ENCODE data around the gene POLD3. TPM values are rescaled to one million over a fixed set of nuclear protein-coding genes. Genes with fewer than 3 reads are reported as not detected.

POLD3 gene
- total RNA-seq, 3 donors from 2014 or later = 9.8 to 23.3 (median 16.7) TPM

- no peak overlapping the region for H3K27ac ChIP-seq
- TF ChIP-seq CTCF (IDR thresholded peaks at IDR 0.05) = no peak
- no peak for DNase-seq (ENCODE audit: low spot score in 2 of 2)
- intact Hi-C loops (cut with DNase I; ENCODE audit: low total_unique reads) = no loop called here
- no peaks in the 10 kb centered on the region for H3K4me1 ChIP-seq
- no peaks in the 10 kb centered on the region for H3K27me3 ChIP-seq
- H3K4me3 ChIP-seq = no peak overlapping the region
- no peaks in the 10 kb centered on the region for H3K9me3 ChIP-seq
- no peaks in the 10 kb centered on the region for H3K36me3 ChIP-seq
Observed at GRCh38 chr11:74551754-74552145, 40.6 kb upstream of the POLD3 start.

- intact Hi-C loops (cut with DNase I; ENCODE audit: low total_unique reads) = no loop called here
- Histone ChIP-seq H3K4me1 (no peaks in the 10 kb centered on the region), H3K4me3 (no peak overlapping the region), H3K36me3 (no peaks in the 10 kb centered on the region), H3K27ac (no peak overlapping the region), H3K9me3 (peaks cover 0 to 8% of the 10 kb centered on the region in 2 donors), H3K27me3 (no peaks in the 10 kb centered on the region)
- DNase-seq (ENCODE audit: low spot score in 2 of 2) = no peak
- TF ChIP-seq POLR2AphosphoS5 (IDR thresholded peaks at IDR 0.05) = no peak
- TF ChIP-seq CTCF (IDR thresholded peaks at IDR 0.05) = no peak
- no peak for TF ChIP-seq POLR2A (IDR thresholded peaks at IDR 0.05)
Observed at GRCh38 chr11:74557526-74557925, 34.9 kb upstream of the POLD3 start.

GRCh38 chr11:74559110-74559933 lies 33.1 kb upstream of the POLD3 start:
- H3K9me3 ChIP-seq = peaks cover 0 to 8% of the 10 kb centered on the region in 2 donors
- no peaks in the 10 kb centered on the region for H3K4me1 ChIP-seq
- H3K36me3 ChIP-seq = no peaks in the 10 kb centered on the region
- no peak for TF ChIP-seq CTCF (IDR thresholded peaks at IDR 0.05)
- TF ChIP-seq POLR2A (IDR thresholded peaks at IDR 0.05) = no peak
- no peak for TF ChIP-seq POLR2AphosphoS5 (IDR thresholded peaks at IDR 0.05)
- no peaks in the 10 kb centered on the region for H3K27me3 ChIP-seq
- H3K27ac ChIP-seq = no peak overlapping the region
- intact Hi-C loops (cut with DNase I; ENCODE audit: low total_unique reads) = no loop called here
- no peak for DNase-seq (ENCODE audit: low spot score in 2 of 2)
- no peak overlapping the region for H3K4me3 ChIP-seq

GRCh38 chr11:74559934-74560309 lies 32.5 kb upstream of the POLD3 start:
- H3K27ac ChIP-seq = no peak overlapping the region
- no peaks in the 10 kb centered on the region for H3K36me3 ChIP-seq
- intact Hi-C loops (cut with DNase I; ENCODE audit: low total_unique reads) = no loop called here
- H3K27me3 ChIP-seq = no peaks in the 10 kb centered on the region
- no peak for DNase-seq (ENCODE audit: low spot score in 2 of 2)
- no peak for TF ChIP-seq CTCF (IDR thresholded peaks at IDR 0.05)
- no peak for TF ChIP-seq POLR2A (IDR thresholded peaks at IDR 0.05)
- TF ChIP-seq POLR2AphosphoS5 (IDR thresholded peaks at IDR 0.05) = no peak
- peaks cover 0 to 8% of the 10 kb centered on the region in 2 donors for H3K9me3 ChIP-seq
- H3K4me1 ChIP-seq = no peaks in the 10 kb centered on the region
- H3K4me3 ChIP-seq = no peak overlapping the region

GRCh38 chr11:74566146-74566960 lies 26.0 kb upstream of the POLD3 start:
- no peak for TF ChIP-seq POLR2AphosphoS5 (IDR thresholded peaks at IDR 0.05)
- H3K4me3 ChIP-seq = no peak overlapping the region
- no peak overlapping the region for H3K27ac ChIP-seq
- H3K9me3 ChIP-seq = peaks cover 0 to 7% of the 10 kb centered on the region in 2 donors
- DNase-seq (ENCODE audit: low spot score in 2 of 2) = no peak
- H3K27me3 ChIP-seq = no peaks in the 10 kb centered on the region
- no peaks in the 10 kb centered on the region for H3K4me1 ChIP-seq
- intact Hi-C loops (cut with DNase I; ENCODE audit: low total_unique reads) = no loop called here
- H3K36me3 ChIP-seq = no peaks in the 10 kb centered on the region

All from breast epithelium (tissue), 4 donors.